Parietal lobe (tissue), 1 donor: ENCODE data around the gene REC114. TPM values are rescaled to one million over a fixed set of nuclear protein-coding genes. Genes with fewer than 3 reads are reported as not detected.

ENCODE experiments used
- total RNA-seq: library from RNA; depleted of rRNA; stranded (reverse); fragments of >200 nt; gene quantifications from one replicate; pipeline ENCODE4 v1.2.3, GENCODE V29; 2014

The REC114 gene
- total RNA-seq: not detected

GRCh38 chr15:73442968-73443367 is at the start of gene REC114:
Gene REC114 (plus strand): TSS chr15:73443164. CDS start chr15:73443186, 22 bp downstream.

Other genes with a start within 250 kb of the REC114 start
- 6.6 TPM for gene HCN4, start 74.2 kb upstream of the REC114 start, total RNA-seq
- 129 TPM for gene NPTN, start 190.2 kb downstream of the REC114 start, total RNA-seq
- 52.9 TPM for gene CD276, start 241.2 kb downstream of the REC114 start, total RNA-seq